Neural cell (in vitro differentiated cells): ENCODE data around the gene RFC2. TPM values are rescaled to one million over a fixed set of nuclear protein-coding genes. Genes with fewer than 3 reads are reported as not detected.

Source experiments
- H2AFZ ChIP-seq: fragments of 200-600, 300-800 bp; sonication (generic), shearing (Covaris generic); 2 replicates; pipeline ENCODE4 v1.6.0; 2014; ENCODE audit warnings: low read depth, mild to moderate bottlenecking, antibody characterized with exemption, low read length, moderate library complexity
- H3F3A ChIP-seq: fragments of 200-600 bp; shearing (Covaris generic); 2 replicates; pipeline ENCODE4 v1.6.1; 2016; ENCODE audit warnings: mild to moderate bottlenecking, moderate library complexity, mixed read lengths, antibody characterized with exemption, low read length; ENCODE audit not compliant: insufficient read depth, poor library complexity, severe bottlenecking
- H3K27ac ChIP-seq: fragments of 200-600, 300-800 bp; sonication (generic), shearing (Covaris generic); 2 replicates; pipeline ENCODE4 v1.5.1; 2014; ENCODE audit warnings: mild to moderate bottlenecking, low read length, moderate library complexity
- H3K27me3 ChIP-seq: fragments of 300-800, 200-600 bp; sonication (generic), shearing (Covaris generic); 2 replicates; pipeline ENCODE4 v1.6.0; 2014; ENCODE audit warnings: mild to moderate bottlenecking, low read depth, low read length, moderate library complexity; ENCODE audit not compliant: insufficient read depth
- H3K36me3 ChIP-seq: fragments of 300-800, 200-600 bp; sonication (generic), shearing (Covaris generic); 2 replicates; pipeline ENCODE4 v1.5.1; 2014; ENCODE audit warnings: mild to moderate bottlenecking, antibody characterized with exemption, low read length, moderate library complexity; ENCODE audit not compliant: insufficient read depth
- H3K4me2 ChIP-seq: fragments of 300-800, 200-600 bp; sonication (generic), shearing (Covaris generic); 2 replicates; pipeline ENCODE4 v1.6.0; 2014; ENCODE audit warnings: mild to moderate bottlenecking, low read length
- H3K4me3 ChIP-seq: fragments of 300-800, 200-600 bp; sonication (generic), shearing (Covaris generic); 2 replicates; pipeline ENCODE4 v1.5.1; 2014; ENCODE audit warnings: mild to moderate bottlenecking, low read length, moderate library complexity
- H3K79me2 ChIP-seq: fragments of 200-600 bp; shearing (Covaris generic); replicated peaks from 2 replicates; pipeline ENCODE4 v1.6.0; 2014; ENCODE audit warnings: mild to moderate bottlenecking, low read length, moderate library complexity; ENCODE audit not compliant: insufficient read depth
- H3K9ac ChIP-seq: fragments of 300-800, 200-600 bp; sonication (generic), shearing (Covaris generic); 2 replicates; pipeline ENCODE4 v1.6.1; 2016; ENCODE audit warnings: mild to moderate bottlenecking, low read length, mixed read lengths
- H3K9me2 ChIP-seq: fragments of 200-600 bp; shearing (Covaris generic); 2 replicates; pipeline ENCODE4 v1.6.1; 2016; ENCODE audit warnings: mild to moderate bottlenecking, low read length, mixed read lengths; ENCODE audit not compliant: insufficient read depth
- H3K9me3 ChIP-seq: fragments of 200-600, 300-800 bp; sonication (generic), shearing (Covaris generic); 2 replicates; pipeline ENCODE4 v1.6.1; 2016; ENCODE audit warnings: mild to moderate bottlenecking, mixed run types, low read length, moderate library complexity, mixed read lengths
- H4K20me1 ChIP-seq: fragments of 200-600 bp; shearing (Covaris generic); 2 replicates; pipeline ENCODE4 v1.6.1; 2016; ENCODE audit warnings: mild to moderate bottlenecking, mixed run types; ENCODE audit not compliant: insufficient read depth
- EP300 ChIP-seq: fragments of 450-650 bp; conservative IDR thresholded peaks from 2 replicates; pipeline ENCODE4 v1.6.1; 2014; ENCODE audit warnings: antibody characterized with exemption, mild to moderate bottlenecking, moderate library complexity; ENCODE audit not compliant: poor library complexity, severe bottlenecking
- EZH2 ChIP-seq: fragments of 200-600, 300-800 bp; shearing (Covaris generic), sonication (generic); IDR thresholded peaks from 2 replicates; pipeline ENCODE4 v1.6.1; 2014; ENCODE audit warnings: antibody characterized with exemption, low read length, borderline replicate concordance, mild to moderate bottlenecking; ENCODE audit not compliant: insufficient read depth, poor library complexity, severe bottlenecking
- MXI1 ChIP-seq: fragments of 450-650 bp; conservative IDR thresholded peaks from 2 replicates; pipeline ENCODE4 v1.6.1; 2014; ENCODE audit warnings: antibody characterized with exemption, mild to moderate bottlenecking; ENCODE audit not compliant: poor library complexity, severe bottlenecking
- POLR2AphosphoS5 ChIP-seq: IDR thresholded peaks from 2 replicates; pipeline ENCODE4 v1.6.1; 2012
- RAD21 ChIP-seq: fragments of 450-650 bp; conservative IDR thresholded peaks from 2 replicates; pipeline ENCODE4 v1.6.1; 2014; ENCODE audit warnings: antibody characterized with exemption, mild to moderate bottlenecking, moderate library complexity
- REST ChIP-seq: IDR thresholded peaks from 2 replicates; pipeline ENCODE4 v1.6.1; 2012; ENCODE audit warnings: borderline replicate concordance
- SMC3 ChIP-seq: fragments of 450-650 bp; conservative IDR thresholded peaks from 2 replicates; pipeline ENCODE4 v1.6.1; 2014; ENCODE audit warnings: antibody characterized with exemption, mild to moderate bottlenecking, moderate library complexity; ENCODE audit not compliant: poor library complexity
- TAF1 ChIP-seq: IDR thresholded peaks from 2 replicates; pipeline ENCODE4 v1.6.1; 2012; ENCODE audit warnings: low read depth
- polyA plus RNA-seq: library from polyadenylated mRNA; depleted of rRNA; stranded (reverse); fragments of >200 nt; gene quantifications from 2 replicates; pipeline ENCODE4 v1.2.3, GENCODE V29; 2014
- TF ChIP-seq, protein P1 (sequence below): fragments of 450-650 bp; IDR thresholded peaks from 2 replicates; pipeline ENCODE4 v1.5.1; 2014; ENCODE audit warnings: antibody characterized with exemption, mild to moderate bottlenecking, moderate library complexity; ENCODE audit not compliant: poor library complexity, severe bottlenecking

The RFC2 gene
- polyA plus RNA-seq, 1 donor from 2014 or later, result 20.9 TPM

DNA sequence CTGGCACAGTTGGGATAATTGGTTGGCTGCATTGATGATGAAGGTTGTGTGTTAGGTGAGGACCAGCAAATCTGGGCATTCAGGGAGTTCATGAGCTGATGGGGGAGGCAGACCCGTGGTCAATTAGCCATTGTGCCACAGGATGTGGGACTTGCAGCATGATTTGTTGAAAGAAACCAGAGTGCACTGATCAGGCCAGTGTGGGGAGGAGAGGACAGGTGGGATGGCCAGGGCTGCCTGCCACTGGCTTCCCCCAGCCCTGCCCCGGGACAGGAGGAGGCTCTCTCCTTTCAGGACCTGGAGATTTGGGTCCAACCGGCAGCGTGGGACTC lies 39.3 kb upstream of the RFC2 start:
- Histone ChIP-seq H3K27ac (no peak overlapping the region), H3K4me2 (no peak overlapping the region), H3K9ac (no peak overlapping the region), H3K9me3 (no peaks in the 10 kb centered on the region), H3K4me3 (peak overlapping the region; percentile 17), H3K9me2 (no peaks in the 10 kb centered on the region), H3K27me3 (no peaks in the 10 kb centered on the region), H4K20me1 (peaks cover 26% of the 10 kb centered on the region), H3K79me2 (peaks cover 83% of the 10 kb centered on the region), H3F3A (no peaks in the 10 kb centered on the region), H3K36me3 (no peaks in the 10 kb centered on the region), H2AFZ (no peak overlapping the region)
- TF ChIP-seq EP300 (no peak), EZH2 (no peak), REST (no peak), MXI1 (no peak), TAF1 (no peak), POLR2AphosphoS5 (no peak), SMC3 (no peak), RAD21 (no peak)
- TF ChIP-seq, protein P1, sequence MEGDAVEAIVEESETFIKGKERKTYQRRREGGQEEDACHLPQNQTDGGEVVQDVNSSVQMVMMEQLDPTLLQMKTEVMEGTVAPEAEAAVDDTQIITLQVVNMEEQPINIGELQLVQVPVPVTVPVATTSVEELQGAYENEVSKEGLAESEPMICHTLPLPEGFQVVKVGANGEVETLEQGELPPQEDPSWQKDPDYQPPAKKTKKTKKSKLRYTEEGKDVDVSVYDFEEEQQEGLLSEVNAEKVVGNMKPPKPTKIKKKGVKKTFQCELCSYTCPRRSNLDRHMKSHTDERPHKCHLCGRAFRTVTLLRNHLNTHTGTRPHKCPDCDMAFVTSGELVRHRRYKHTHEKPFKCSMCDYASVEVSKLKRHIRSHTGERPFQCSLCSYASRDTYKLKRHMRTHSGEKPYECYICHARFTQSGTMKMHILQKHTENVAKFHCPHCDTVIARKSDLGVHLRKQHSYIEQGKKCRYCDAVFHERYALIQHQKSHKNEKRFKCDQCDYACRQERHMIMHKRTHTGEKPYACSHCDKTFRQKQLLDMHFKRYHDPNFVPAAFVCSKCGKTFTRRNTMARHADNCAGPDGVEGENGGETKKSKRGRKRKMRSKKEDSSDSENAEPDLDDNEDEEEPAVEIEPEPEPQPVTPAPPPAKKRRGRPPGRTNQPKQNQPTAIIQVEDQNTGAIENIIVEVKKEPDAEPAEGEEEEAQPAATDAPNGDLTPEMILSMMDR, result no peak

DNA sequence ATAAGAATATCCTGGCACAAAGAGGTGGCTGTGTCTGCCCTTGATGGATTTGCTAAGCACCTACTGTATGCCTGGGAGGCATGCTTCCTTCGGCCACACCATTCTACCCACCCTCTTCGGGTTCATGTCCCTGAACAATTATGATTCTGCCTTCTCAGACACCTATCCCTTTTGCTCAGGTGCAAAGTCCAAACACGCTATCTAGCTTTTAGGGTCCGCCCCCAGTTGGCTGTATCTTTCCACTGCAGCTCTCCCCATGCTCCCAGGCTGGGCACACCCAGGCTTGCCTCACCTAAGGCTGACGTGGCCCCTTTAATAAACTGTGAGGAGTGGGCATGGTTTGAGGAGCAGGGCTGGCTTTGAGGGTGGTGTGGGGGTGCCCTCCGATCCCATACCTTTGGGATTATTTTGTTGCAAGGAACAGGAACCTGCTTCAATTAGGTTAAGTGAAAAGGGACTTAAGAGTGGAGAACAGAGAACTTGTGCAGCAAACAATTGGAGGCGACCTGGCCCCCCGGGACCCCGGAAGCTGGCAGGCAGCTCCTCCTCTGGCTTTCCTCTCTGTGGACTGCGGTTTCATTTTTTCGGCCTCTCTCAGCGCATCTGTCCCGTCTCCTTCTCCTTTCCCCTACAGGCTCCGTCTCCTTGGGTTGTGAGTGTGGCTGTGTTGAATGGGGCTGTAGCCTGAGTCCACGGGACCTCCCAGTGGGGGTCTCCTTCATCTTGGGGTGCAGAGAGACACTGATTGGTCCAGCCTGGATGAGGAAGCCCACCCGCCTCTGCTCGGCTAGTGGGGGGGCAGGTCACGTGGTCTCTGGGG lies 38.8 kb upstream of the RFC2 start:
- Histone ChIP-seq H3K27ac (no peak overlapping the region), H2AFZ (no peak overlapping the region), H3K27me3 (no peaks in the 10 kb centered on the region), H3F3A (no peaks in the 10 kb centered on the region), H3K4me2 (no peak overlapping the region), H3K9ac (no peak overlapping the region), H3K9me2 (no peaks in the 10 kb centered on the region), H4K20me1 (peaks cover 26% of the 10 kb centered on the region), H3K79me2 (peaks cover 83% of the 10 kb centered on the region), H3K4me3 (peak overlapping the region; percentile 17), H3K9me3 (no peaks in the 10 kb centered on the region), H3K36me3 (no peaks in the 10 kb centered on the region)
- TF ChIP-seq RAD21 (no peak), EP300 (no peak), MXI1 (no peak), REST (no peak), TAF1 (no peak), SMC3 (no peak), POLR2AphosphoS5 (no peak), EZH2 (no peak)
- TF ChIP-seq, protein P1, result no peak
